ENCODE measurements around the gene CDO1.

Gene CDO1

DNA sequence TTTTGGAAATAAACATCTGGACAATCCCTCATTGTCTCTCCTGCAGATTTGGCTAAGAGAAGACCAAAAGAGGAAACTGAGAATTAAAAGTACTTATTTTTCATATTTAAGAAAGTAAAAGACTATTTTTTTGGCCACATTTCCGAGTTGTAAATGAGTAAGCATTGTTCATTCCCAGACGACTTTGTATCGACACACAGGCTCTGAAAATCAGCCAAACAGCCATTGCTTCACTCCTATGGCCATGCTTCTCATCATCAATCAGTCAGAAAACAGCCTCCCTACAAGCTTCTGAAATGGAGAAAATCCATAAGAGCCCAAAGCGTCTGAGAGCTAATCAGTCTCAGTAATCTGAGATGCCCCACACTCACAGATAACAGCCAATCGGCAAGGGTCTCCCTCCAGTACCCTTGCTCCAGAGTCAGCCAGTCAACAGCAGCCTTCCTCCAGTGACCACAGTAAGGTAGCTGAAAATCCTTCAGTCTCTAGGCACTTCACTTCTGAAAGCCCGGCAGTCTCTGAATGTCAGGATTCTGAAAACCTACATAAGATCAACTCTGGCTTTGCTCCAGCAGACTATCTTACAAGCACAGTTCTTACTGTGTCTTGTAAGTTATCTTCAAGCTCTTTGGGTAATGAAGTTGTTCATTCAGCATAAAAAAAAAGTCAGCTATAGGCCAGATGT lies 30.9 kb downstream of the CDO1 start:
- no peak for DNase-seq

- DNase-seq = no peak
Observed at GRCh38 chr5:115778417-115778816, 38.0 kb downstream of the CDO1 start.

DNA sequence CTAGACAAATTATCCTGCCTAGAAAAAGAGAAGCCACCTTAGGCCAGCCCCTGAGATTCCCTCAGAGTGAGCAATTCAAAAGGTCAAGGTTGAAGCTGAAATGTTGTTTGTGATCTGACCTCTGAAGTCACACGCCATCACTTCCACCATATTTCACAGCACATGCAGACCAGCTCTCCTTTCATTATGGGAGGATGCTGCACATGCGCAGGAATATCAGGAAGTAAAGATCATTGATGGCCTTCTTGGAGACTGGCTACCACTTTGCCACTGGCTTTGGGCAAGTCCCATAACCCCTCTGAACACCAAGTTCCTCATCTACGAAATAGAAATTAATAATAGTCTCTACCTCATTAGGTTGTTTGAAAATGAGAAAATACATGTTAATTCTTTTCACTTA lies 39.5 kb downstream of the CDO1 start:
- no peak for DNase-seq

DNA sequence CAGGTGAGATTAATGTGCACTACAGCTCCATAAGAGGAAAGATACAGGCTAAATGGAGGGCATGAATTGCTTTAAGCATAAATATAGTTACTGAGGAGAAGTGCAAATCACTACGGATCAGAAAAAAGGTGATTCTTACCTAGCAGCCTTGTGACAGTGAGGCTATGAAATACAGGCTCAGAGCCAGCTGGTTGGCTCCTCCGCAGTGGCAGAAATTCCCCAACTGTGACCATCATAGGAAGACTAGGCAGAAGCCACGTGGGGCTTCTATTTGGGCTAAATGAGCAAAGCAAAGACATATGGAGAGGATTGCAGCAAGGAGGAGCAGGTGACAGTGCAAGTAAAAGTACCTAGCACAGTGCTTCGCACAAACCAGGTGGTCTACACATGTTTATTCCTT lies 40.5 kb downstream of the CDO1 start:
- DNase-seq = no peak

- DNase-seq = no peak
Observed at GRCh38 chr5:115774684-115775083, 41.8 kb downstream of the CDO1 start.

DNA sequence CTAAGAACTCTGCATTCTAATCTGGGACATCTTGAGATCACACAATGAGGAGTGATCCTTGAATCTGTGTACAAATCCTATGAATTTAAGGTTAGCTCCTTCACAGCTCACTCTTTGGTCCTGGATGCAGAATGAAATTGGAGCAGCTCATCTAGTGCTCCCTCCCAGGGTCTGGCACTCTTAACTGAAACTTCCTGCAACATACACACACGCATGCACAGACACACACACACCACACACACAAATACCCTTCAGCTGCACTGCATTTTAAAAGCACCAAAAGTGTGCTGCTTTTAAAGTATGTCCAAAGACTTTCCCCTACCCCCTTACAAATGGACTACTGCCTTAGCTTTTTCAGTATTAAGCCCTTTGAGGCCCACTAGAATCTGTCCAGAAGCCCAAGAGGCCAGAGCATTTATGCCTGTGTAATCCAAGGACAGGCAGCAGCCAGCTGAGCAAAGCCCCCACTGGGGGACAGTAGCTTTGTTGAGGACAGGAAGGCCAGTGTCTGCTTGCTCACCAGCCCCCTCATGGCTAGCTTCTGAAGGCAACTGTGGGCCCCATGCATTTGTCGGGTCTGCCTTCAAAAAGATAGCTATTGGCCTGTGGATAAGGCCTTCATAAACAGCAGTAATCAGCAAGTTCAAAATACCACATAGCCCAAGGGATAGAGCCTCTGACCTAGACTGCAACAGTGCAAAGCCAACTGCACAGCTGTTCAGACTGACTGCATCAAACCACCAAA lies 43.6 kb downstream of the CDO1 start:
- no peak for DNase-seq

GRCh38 chr5:115770466-115770865 lies 46.0 kb downstream of the CDO1 start:
- no peak for DNase-seq

- DNase-seq = no peak
Observed at GRCh38 chr5:115767424-115767823, 49.0 kb downstream of the CDO1 start.

DNA sequence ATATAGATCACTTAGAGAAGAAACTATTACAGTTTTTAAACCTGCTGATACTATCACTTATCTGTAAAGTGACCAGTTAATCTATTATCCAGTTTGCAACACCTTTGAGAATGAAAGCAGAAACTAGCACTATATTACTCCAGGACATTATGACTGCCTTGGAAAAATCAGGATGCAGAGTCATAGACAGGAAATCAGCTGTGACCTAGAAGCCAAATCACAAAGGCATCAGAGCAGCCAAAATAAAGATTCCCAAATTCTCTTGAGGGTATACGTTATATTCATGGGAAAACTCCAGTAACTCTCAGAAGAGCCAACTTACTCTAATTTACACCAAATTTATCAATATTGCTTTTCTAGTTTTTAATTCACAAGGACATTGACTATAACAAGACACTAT lies 49.9 kb downstream of the CDO1 start:
- no peak for DNase-seq

DNA sequence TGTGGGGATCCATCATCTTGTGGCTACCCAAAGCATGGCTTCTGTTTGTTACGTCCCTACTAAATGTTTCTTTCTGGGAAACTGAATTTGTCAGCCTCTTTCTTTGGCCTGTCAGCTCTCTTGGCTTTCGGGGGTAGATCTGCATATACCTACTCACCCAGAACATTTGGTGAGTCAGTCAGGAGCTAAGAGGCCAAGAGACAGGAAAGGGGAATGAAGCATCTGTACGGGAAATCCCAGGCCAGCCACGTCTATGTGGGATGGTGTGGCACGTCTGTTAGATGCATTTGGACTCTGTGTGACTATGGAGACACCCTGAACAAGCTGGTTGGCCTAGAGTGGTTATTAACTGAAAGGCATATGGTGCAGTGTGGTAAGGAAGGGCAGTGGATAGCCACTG lies 58.1 kb downstream of the CDO1 start:
- DNase-seq = no peak

GRCh38 chr5:115755675-115756074 lies 60.8 kb downstream of the CDO1 start:
- DNase-seq = no peak

Data from fibroblast of skin of scalp (primary cell).